Measurements from ENCODE around the gene CBARP.
A peak's percentile ranks its signal among the peaks of the same experiment; 100 is the strongest.
"Not testable (repeated sequence)": the region's sequence is repeated elsewhere in the genome, so short reads cannot be mapped to it uniquely, and the experiment has no call there.

Gene CBARP

GRCh38 chr19:1205114-1206099, 32.4 kb downstream of the CBARP start, which contains the start of gene STK11:
STK11 (plus strand) TSS chr19:1205778; CDS start chr19:1206914, 1,136 bp downstream.
- DNase-seq = peak; percentile 95

GRCh38 chr19:1200614-1201013, 37.2 kb downstream of the CBARP start:
- not testable (repeated sequence) for DNase-seq

DNA sequence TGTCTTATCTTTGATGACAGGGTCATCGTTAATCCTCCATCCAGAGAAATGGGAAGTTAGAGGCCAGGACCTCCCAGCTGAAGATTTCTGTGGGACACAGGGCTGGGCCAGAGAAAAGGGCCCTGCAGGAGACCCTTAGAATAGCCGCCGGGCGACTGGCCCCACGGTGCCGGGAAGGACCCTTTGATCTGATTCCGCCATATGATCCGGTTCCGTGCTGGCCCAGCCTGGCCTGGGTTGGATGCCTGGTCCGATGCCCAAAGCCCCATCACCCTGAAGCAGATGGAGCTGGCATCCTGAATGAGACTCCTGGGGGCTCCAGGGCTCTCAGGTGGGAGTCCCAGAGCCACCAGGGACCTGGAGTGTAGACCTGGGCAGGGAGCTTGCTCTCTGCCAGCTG, 38.3 kb downstream of the CBARP start:
- DNase-seq = no peak

DNA sequence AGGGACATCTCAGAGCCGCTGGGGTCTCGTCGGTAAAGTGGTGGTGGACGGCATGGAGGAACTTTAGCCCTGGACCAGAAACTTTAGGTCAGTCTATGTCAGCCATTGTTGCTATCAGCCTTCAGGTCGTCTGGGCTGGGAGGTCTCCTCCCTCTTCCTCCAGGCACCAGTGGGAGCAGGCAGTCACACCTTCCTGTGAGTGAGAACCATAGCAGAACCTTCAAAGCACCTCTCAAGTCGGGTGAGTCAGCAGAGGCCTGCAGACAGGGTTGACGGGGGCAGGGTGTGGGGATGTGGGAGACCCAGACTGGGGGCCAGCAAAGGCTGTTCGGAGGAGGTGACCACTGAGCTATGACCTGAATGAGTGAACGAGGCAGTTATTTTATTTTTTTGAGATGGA, 48.4 kb downstream of the CBARP start:
- DNase-seq = no peak

DNA sequence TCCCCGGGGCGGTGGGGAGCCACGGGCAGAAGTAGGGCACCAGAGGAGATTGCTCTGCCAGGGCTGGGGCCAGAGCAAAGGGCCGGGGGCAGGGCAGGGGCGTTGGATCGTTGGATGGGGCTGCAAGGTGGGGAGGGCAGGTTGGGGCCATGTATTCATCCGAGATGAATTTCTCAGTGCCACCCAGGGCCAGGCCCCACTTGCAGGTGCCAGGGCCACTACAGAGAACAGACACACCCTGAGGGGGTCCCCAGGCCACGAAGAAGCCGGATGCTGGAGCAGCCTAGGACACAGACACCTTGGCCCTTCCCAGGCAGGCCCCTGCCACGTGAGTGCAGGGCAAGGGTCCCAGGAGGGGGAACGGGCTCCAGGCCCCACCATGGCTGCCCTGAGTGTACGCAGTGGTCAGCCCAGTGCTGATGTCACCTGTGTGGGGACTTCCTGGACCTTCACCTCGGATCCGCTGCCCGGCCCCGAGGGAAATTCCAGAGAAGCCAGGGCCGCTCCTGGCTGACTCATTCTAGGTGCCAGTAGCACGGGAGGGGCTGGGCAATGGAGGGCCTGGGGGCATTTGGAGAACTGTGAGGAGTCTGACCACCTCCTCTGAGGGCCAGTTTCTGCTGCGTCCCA, 54.1 kb downstream of the CBARP start:
- no peak for DNase-seq

DNA sequence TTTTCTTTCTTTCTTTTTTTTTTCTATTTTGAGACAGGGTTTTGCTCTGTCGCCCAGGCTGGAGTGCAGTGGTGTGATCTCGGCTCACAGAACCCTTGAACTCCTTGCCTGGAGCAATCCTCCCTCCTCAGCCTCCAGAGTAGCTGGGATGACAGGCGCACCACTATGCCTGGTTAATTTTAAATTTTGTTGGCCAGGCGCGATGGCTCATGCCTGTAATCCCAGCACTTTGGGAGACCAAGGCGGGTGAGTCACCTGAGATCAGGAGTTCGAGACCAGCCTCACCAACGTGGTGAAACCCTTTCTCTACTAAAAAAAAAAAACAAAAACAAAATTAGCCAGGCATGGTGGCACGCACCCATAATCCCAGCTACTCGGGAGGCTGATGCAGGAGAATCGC, 55.1 kb downstream of the CBARP start:
- DNase-seq = no peak

- no peak for DNase-seq
Observed at GRCh38 chr19:1182068-1182467, 55.7 kb downstream of the CBARP start.

GRCh38 chr19:1181606-1182005, 56.2 kb downstream of the CBARP start:
- no peak for DNase-seq
